Measurements from ENCODE around the gene MRPL47. TPM values are rescaled to one million over a fixed set of nuclear protein-coding genes. Genes with fewer than 3 reads are reported as not detected.

The MRPL47 gene
- total and polyA plus RNA-seq, 9 of the 15 experiments (the other 6 are each of a cell fraction or from before 2014, with no cell fraction given): 101 to 437 (median 141) TPM

- TF ChIP-seq TAF15 (IDR thresholded peaks at IDR 0.05; ENCODE audit: low read depth, low read length) (no peak), ZNF316 (IDR thresholded peaks at IDR 0.05) (peak; percentile 76), JUND (IDR thresholded peaks at IDR 0.05; ENCODE audit: borderline replicate concordance, low read depth, low read length) (peak; percentile 96), JUND (tag; IDR thresholded peaks at IDR 0.05; ENCODE audit: borderline replicate concordance, low read depth, low read length) (peak; percentile 92; the same call in 2 of the 3 replicates), IFI16 (CRISPR knock-in tag; IDR thresholded peaks at IDR 0.05) (no peak), ZBTB2 (IDR thresholded peaks at IDR 0.05) (no peak), IRF9 (tag; IDR thresholded peaks at IDR 0.05) (no peak), NCOA2 (IDR thresholded peaks at IDR 0.05; ENCODE audit: partially characterized antibody in 2 of 2) (peak; percentile 48 to 72), CUX1 (CRISPR knock-in tag; IDR thresholded peaks at IDR 0.05) (no peak), HDAC1 (IDR thresholded peaks at IDR 0.05) (peak; percentile 8 to 79; a peak in 2 of 4 replicates), NCOR1 (IDR thresholded peaks at IDR 0.05) (peak; percentile 84), PML (IDR thresholded peaks at IDR 0.05; ENCODE audit: low read length) (peak; percentile 78), HDAC8 (tag; IDR thresholded peaks at IDR 0.05) (no peak), KAT2B (IDR thresholded peaks at IDR 0.05; ENCODE audit: low read depth, low read length) (no peak), HMGXB4 (CRISPR knock-in tag; IDR thresholded peaks at IDR 0.05) (no peak), SLC30A9 (CRISPR knock-in tag; IDR thresholded peaks at IDR 0.05) (no peak), PHB (CRISPR knock-in tag; IDR thresholded peaks at IDR 0.05) (no peak), PHF21A (IDR thresholded peaks at IDR 0.05; ENCODE audit: borderline replicate concordance, low read depth) (no peak), ESRRA (IDR thresholded peaks at IDR 0.05; ENCODE audit: borderline replicate concordance, low read depth) (peak; percentile 96)
These were observed 11.2 kb upstream of the MRPL47 start (continued) for GRCh38 chr3:179615458-179616173.
